GM23338 (cell line): ENCODE results near the gene CEP70. TPM values are rescaled to one million over a fixed set of nuclear protein-coding genes. Genes with fewer than 3 reads are reported as not detected.

Experiments
- ATAC-seq: fragments of 200-7000 bp; cut with Tn5 transposase; 3 replicates; pipeline ENCODE4 v1.9.1; 2020
- DNase-seq: peaks from one replicate; pipeline ENCODE4 v3.0.0-alpha.2; 2015; ENCODE audit warnings: low spot score
- H2AFZ ChIP-seq: fragments of 200-600 bp; sonication (generic); 2 replicates; pipeline ENCODE4 v1.8.0; 2016; ENCODE audit warnings: antibody characterized with exemption, mild to moderate bottlenecking, moderate library complexity
- H3F3A ChIP-seq: fragments of 200-600 bp; sonication (generic); replicated peaks from 2 replicates; pipeline ENCODE4 v1.8.0; 2017; ENCODE audit warnings: antibody characterized with exemption, mixed run types, low read depth
- H3K27ac ChIP-seq: fragments of 200-600 bp; sonication (generic); 2 replicates; pipeline ENCODE4 v1.6.1; 2016; ENCODE audit warnings: low read depth
- H3K27me3 ChIP-seq: fragments of 200-600 bp; sonication (generic); 2 replicates; pipeline ENCODE4 v1.8.0; 2016; ENCODE audit warnings: mild to moderate bottlenecking, mixed run types, moderate library complexity; ENCODE audit not compliant: insufficient read depth
- H3K36me3 ChIP-seq: fragments of 200-600 bp; sonication (generic); 2 replicates; pipeline ENCODE4 v1.8.0; 2016; ENCODE audit warnings: mild to moderate bottlenecking; ENCODE audit not compliant: insufficient read depth
- H3K4me1 ChIP-seq: fragments of 200-600 bp; sonication (generic); 2 replicates; pipeline ENCODE4 v1.8.0; 2016; ENCODE audit warnings: mild to moderate bottlenecking, moderate library complexity; ENCODE audit not compliant: insufficient read depth
- H3K4me2 ChIP-seq: fragments of 200-600 bp; sonication (generic); 2 replicates; pipeline ENCODE4 v1.7.1; 2017; ENCODE audit warnings: mixed run types
- H3K4me3 ChIP-seq: fragments of 200-600 bp; sonication (generic); 2 replicates; pipeline ENCODE4 v1.6.1; 2016; ENCODE audit warnings: mixed run types
- H3K79me2 ChIP-seq: fragments of 200-600 bp; sonication (generic); replicated peaks from 2 replicates; pipeline ENCODE4 v1.8.0; 2017; ENCODE audit warnings: mild to moderate bottlenecking; ENCODE audit not compliant: insufficient read depth
- H3K9me2 ChIP-seq: fragments of 200-600 bp; sonication (generic); 2 replicates; pipeline ENCODE4 v1.8.0; 2017; ENCODE audit not compliant: insufficient read depth
- H4K20me1 ChIP-seq: fragments of 200-600 bp; sonication (generic); replicated peaks from 2 replicates; pipeline ENCODE4 v1.8.0; 2017; ENCODE audit warnings: mild to moderate bottlenecking; ENCODE audit not compliant: insufficient read depth
- H3K27ac Mint-ChIP-seq: 2 replicates; pipeline ENCODE4 v1.8.0; 2020; ENCODE audit warnings: inconsistent platforms, mild to moderate bottlenecking, moderate library complexity, mixed read lengths
- H3K27me3 Mint-ChIP-seq: 3 replicates; pipeline ENCODE4 v1.8.0; 2022; ENCODE audit warnings: low read depth, mild to moderate bottlenecking, moderate library complexity, mixed read lengths, inconsistent platforms; ENCODE audit not compliant: insufficient read depth, poor library complexity
- H3K36me3 Mint-ChIP-seq: 3 replicates; pipeline ENCODE4 v1.8.0; 2021; ENCODE audit warnings: low read depth, mild to moderate bottlenecking, inconsistent platforms, moderate library complexity, mixed read lengths
- H3K4me1 Mint-ChIP-seq: 3 replicates; pipeline ENCODE4 v1.8.0; 2020; ENCODE audit warnings: mild to moderate bottlenecking, inconsistent platforms, mixed read lengths
- H3K4me3 Mint-ChIP-seq: 3 replicates; pipeline ENCODE4 v1.8.0; 2021; ENCODE audit warnings: moderate library complexity, mild to moderate bottlenecking, inconsistent platforms, mixed read lengths
- H3K9me3 Mint-ChIP-seq: 3 replicates; pipeline ENCODE4 v1.8.0; 2020; ENCODE audit warnings: moderate library complexity, mild to moderate bottlenecking, inconsistent platforms, mixed read lengths
- EZH2 ChIP-seq: fragments of 200-600 bp; sonication (generic); IDR thresholded peaks from one replicate; pipeline ENCODE4 v1.8.0; 2017; ENCODE audit warnings: antibody characterized with exemption, mild to moderate bottlenecking, low read depth; ENCODE audit not compliant: unreplicated experiment
- REST ChIP-seq: IDR thresholded peaks from one replicate; pipeline ENCODE4 v1.6.1; 2018; ENCODE audit warnings: antibody characterized with exemption; ENCODE audit not compliant: unreplicated experiment
- ZNF462 ChIP-seq: fragments of 250-450 bp; sonication (Bioruptor Pico); IDR thresholded peaks from 2 replicates; pipeline ENCODE4 v1.5.0; 2020; ENCODE audit warnings: mild to moderate bottlenecking, moderate library complexity
- polyA plus RNA-seq: library from polyadenylated mRNA; unstranded; fragments of >200 nt; fragmentation: Nextera tagmentation; extraction: Ambion mirVana; gene quantifications from 2 replicates; pipeline ENCODE4 v1.2.1, GENCODE V29; 2016
- total RNA-seq: library from RNA; depleted of rRNA; stranded (reverse); fragments of >200 nt; shearing (Covaris generic); gene quantifications from 2 replicates; pipeline ENCODE4 v1.2.3, GENCODE V29; 2014

CEP70 gene
- total and polyA plus RNA-seq, 2 experiments from 2014 or later, result 28.8 to 31.4 TPM

- Histone ChIP-seq H3K4me2 (no peak overlapping the region), H3F3A (no peaks in the 10 kb centered on the region), H3K27me3 (no peaks in the 10 kb centered on the region), H3K27ac (no peak overlapping the region), H3K4me1 (no peaks in the 10 kb centered on the region), H3K36me3 (no peaks in the 10 kb centered on the region), H4K20me1 (no peaks in the 10 kb centered on the region), H2AFZ (no peak overlapping the region), H3K4me3 (no peak overlapping the region), H3K79me2 (no peaks in the 10 kb centered on the region), H3K9me2 (no peaks in the 10 kb centered on the region)
- no peak for ATAC-seq
- Mint-ChIP-seq H3K27me3 (peaks cover 2% of the 10 kb centered on the region), H3K4me3 (no peak overlapping the region), H3K4me1 (no peaks in the 10 kb centered on the region), H3K36me3 (no peaks in the 10 kb centered on the region), H3K27ac (no peak overlapping the region), H3K9me3 (no peaks in the 10 kb centered on the region)
- DNase-seq, result no peak
- TF ChIP-seq EZH2, result no peak
- TF ChIP-seq ZNF462 (CRISPR knock-in tag), result no peak
- no peak for TF ChIP-seq REST
These were observed 30.5 kb upstream of the CEP70 start for GRCh38 chr3:138624518-138624917.
